Fibroblast of upper back skin (primary cell): Measurements from ENCODE around the gene CRLF2.
"Not testable (repeated sequence)": the region's sequence is repeated elsewhere in the genome, so short reads cannot be mapped to it uniquely, and the experiment has no call there.

ENCODE experiments used
- DNase-seq: peaks from one replicate; pipeline ENCODE4 v3.0.0-alpha.2; 2013

CRLF2 gene

DNA sequence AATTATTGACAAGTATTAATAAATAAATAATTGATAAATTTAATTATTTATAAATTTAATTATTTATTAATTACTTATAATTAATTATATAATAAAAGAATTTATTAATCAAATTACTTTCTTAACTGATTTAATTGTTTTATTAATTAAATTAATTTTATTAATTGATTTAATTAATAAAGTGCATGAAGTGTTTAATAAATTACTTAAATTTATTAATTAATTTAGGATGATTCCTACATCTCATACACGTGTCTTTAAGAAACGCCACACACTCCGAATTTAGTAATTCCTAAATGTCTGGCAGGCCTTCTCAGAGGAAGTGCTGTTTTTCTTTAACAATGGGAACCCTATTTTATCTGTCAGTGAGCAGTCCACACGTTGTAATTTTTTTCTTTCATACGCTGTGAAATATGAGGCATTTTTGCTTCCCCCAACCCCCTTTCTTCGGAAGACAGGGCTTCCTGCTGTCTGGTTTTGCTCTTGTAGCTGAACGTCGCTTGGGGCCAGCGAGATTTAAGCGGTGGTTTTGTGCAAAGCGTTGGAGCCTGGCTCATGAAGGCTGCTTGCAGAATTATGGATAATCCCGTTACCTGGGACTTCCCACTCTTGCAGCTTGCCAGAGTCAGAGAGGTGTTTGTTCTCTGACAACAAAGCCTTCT is 46.8 kb downstream of the CRLF2 start:
- peak; percentile 48 for DNase-seq

GRCh38 chrX:1164322-1165288 is 47.8 kb downstream of the CRLF2 start:
- peak; percentile 11 for DNase-seq

DNA sequence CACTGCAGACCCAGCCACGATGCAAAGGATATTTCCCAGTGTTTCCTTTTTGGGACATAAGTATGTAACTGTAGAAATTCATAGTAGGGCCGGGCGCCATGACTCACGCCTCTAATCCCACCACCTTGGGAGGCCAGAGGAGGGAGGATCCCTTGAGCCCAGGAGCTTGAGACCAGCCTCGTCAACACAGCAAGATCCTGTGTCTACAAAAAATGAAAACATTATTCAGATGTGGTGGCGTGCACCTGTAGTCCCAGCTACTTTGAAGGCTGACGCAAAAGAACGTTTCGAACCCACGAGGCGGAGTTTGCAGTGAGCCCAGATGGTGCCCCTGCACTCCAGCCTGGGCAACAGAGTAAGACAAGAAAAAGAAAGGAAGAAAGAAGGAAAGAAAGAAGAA is 49.2 kb downstream of the CRLF2 start:
- DNase-seq, result no peak

DNA sequence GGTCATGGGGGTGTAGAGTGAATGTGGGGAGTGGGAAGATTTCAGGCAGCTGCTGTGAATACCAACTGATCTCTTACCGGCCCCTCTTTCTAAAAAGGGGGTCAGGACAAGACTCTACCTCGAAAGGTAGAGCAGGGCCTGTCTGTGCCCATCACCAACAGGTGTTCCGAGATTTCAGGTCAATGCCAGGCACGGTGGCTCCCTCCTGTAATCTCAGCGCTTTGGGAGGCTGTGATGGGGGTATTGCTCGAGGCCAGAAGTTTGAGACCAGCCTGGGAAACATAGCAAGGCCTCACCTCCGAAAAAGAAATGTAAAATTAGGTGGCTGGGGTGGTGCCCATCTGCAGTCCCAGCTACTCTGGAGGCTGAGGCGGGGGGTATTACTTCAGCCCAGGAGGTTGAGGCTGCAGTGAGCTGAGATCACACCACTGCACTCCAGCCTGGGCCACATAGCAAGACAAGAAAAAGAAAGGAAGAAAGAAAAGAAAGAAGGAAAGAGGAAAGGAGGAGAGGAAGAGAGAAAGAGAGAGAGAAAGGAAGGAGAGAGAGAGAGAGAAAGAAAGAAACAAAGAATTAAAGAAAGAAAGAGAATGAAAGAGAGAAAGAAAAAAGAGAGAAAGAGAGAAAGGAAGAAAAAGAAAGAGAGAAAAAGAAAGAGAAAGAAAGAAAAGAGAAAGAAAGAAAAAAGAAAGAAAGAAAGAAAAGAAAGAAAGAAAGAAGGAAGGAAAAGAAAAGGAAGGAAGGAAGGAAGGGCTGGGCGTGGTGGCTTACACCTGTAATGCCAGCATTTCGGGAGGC is 50.1 kb downstream of the CRLF2 start:
- DNase-seq, result no peak

DNA sequence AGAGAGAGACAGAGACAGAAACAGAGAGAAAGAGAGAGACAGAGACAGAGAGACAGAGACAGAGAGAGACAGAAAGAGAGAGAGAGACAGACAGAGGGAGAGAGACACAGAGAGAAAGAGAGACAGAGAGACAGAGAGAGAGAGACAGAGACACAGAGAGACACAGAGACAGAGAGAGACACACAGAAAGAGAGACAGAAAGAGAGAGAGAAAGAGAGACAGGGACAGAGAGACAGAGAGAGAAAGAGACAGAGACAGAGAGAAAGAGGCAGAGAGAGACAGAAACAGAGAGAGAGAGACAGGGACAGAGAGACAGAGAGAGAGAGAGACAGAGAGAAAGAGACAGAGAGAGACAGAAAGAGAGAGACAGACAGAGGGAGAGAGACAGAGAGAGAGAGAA is 52.9 kb downstream of the CRLF2 start:
- no peak for DNase-seq

DNA sequence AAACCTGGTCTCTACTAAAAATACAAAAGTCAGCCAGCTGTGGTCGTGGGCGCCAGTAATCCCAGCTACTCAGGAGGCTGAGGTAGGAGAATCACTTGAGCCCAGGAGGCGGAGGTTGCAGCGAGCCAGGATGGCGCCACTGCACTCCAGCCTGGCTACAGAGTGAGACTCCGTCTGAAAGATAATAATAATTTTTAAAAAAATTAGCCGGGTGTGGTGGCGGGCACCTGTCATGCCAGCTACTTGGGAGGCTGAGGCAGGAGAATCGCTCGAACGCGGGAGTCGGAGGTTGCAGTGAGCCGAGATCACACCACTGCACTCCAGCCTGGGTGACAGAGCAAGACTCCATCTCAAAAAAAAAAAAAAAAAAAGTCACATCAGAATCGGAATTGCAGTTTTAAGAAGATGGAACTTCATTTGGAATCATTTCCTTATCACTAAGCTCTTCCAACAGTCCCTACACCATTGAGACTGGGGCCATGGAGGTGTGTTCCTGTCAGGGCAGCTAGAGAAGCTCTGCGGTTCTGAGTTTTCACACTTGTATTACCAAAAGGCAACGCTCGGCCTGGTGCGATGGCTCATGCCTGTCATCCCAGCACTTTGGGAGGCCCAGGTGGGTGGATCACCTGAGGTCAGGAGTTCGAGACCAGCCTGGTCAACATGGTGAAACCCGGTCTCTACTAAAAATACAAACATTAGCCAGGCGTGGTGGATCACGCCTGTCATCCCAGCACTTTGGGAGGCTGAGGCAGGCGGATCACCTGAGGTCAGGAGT is 55.6 kb downstream of the CRLF2 start:
- DNase-seq, result not testable (repeated sequence)

- peak; percentile 64 for DNase-seq
Observed at GRCh38 chrX:1153940-1154339, 58.5 kb downstream of the CRLF2 start.

DNA sequence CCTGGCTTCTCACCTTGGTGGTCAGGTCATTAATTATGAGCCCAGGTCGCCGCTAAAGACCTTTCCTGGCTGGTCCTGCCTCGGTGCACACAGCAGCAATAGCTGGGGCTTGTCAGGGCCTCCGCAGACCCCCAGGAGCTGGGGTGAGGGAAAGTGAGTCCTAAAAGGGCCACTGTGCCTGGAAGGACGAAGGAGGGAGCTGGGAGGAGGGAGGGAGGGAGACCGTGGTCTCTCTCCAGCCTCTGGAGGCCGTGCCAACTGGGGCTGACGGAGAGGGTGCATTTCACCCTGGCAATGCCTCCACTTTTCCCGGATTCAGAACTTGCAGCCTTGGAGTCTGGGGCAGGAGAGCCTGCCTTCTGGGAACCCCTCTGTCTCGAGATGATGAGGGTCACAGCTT is 60.4 kb downstream of the CRLF2 start:
- no peak for DNase-seq

- DNase-seq, result no peak
Observed at GRCh38 chrX:1151378-1152077, 60.9 kb downstream of the CRLF2 start.

DNA sequence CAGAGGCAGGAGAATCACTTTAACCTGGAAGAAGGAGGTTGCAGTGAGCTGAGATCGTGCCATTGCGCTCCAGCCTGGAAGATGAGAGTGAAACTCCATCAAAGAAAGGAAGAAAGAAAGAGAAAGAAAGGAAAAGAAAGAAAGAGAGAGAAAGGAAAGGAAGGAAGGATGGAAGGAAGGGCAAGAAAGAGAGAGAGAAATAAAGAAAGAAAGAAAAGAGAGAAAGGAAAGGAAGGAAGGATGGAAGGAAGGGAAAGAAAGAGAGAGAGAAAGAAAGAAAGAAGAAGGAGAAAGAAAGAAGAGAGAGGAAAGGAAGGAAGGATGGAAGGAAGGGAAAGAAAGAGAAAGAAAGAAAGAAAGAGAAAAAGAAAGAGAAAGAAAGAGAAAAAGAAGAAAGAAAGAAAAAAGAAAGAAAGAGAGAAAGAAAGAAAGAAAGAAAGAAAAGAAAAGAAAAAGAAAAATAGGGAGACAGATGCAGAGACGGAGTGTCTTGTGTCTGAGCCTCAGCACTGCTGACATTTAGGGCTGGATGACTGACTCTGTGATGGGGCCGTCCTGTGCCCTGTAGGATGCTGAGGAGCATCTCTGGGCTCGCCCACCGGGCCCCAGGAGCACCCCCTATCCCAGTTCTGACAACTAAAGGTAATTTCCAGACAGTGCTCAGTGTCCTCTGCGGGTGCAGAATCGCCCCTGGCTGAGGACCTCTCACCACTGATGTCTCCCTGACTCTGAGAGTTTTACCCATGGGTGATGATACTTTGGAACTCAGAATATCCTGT is 61.7 kb downstream of the CRLF2 start:
- no peak for DNase-seq

DNA sequence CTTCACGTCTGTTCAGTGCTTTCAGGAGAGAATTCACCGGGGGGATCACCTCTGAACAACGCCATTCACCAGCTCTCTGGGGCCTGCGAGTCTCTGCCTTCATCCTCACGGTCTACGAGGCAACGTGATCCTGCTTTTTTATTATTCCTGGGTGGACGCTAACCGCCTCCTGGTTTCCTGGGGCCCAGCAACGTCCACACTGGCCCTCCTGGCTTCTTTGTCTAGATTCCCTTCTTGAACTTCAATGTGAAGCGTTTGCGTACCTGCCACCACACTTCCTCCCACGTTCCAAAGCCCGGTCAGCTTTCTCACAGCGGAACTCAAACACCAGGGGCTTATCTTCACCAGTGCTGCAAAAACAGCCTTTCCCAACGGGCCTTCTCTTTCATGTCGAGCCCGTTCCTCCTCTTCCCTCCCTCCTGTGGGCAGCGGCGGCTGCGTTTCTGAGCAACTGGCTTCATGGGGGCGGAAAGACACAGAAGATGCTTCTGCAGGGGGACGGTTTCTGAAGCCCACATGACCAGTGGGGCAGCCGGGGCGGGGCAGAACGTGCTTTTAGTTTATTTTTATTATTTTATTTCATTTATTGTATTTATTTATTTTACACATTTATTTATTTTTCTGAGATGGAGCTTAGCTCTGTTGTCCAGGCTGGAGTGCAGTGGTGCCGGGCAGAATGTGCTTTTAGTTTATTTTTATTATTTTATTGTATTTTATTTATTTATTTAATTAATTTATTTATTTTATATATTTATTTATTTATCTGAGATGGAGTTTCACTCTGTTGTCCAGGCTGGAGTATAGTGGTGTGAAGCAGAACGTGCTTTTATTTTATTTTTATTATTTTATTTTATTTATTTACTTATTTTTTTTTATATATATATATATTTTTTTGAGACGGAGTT is 64.6 kb downstream of the CRLF2 start:
- no peak for DNase-seq

DNA sequence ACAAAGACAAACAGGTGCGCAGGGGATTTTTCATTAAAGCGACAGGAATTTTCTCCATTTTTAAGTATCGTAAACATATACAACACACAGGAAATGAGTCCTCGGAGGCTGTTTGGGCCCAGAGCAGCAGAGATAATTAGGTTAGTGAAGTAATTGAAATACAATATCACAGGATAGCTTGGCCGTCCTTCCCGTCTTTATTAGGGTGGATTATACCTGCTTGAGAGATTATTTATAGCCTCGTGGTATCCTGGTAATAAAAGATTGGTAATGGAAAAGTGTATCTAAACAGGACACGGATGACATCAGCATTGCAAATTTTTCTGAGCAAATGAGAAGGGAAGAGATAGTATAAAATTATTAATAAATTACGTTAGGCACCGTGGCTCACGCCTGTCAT is 68.2 kb downstream of the CRLF2 start:
- no peak for DNase-seq
